PC-9 (cell line): ENCODE measurements around the gene ZNF148. TPM values are rescaled to one million over a fixed set of nuclear protein-coding genes. Genes with fewer than 3 reads are reported as not detected.

Experiments used
- BruUV-seq: library from RNA; stranded (reverse); fragments of 400-500 nt; replicated peaks from 2 replicates; lab custom pipeline; 2021; lab: Mats Ljungman, UMichigan
- CTCF ChIA-PET: fragments of 300-600 bp; sonication (Branson Sonifier 250); formaldehyde crosslinking; loops from one replicate; lab custom pipeline; 2022; ENCODE audit warnings: antibody characterized with exemption; lab: Charles Lee
- POLR2A ChIA-PET: fragments of 300-600 bp; sonication (Branson Sonifier 250); formaldehyde crosslinking; loops from one replicate; lab custom pipeline; 2022; ENCODE audit warnings: antibody characterized with exemption; ENCODE audit not compliant: unreplicated experiment; lab: Charles Lee
- DNase-seq, 2 experiments: peaks; one replicate each; pipeline versions ENCODE4 v3.0.0 to v3.0.0-alpha.2; 2015 to 2022; ENCODE audit warnings: mixed read lengths in 1 of 2
- H2AFZ ChIP-seq: fragments of 200-600 bp; sonication (generic); 2 replicates; pipeline ENCODE4 v1.8.1; 2017; ENCODE audit warnings: antibody characterized with exemption
- H3F3A ChIP-seq: fragments of 200-600 bp; sonication (generic); 2 replicates; pipeline ENCODE4 v1.8.1; 2017; ENCODE audit warnings: antibody characterized with exemption, mild to moderate bottlenecking, low read depth; ENCODE audit not compliant: insufficient read depth
- H3K27ac ChIP-seq: fragments of 200-600 bp; sonication (generic); 2 replicates; pipeline ENCODE4 v1.6.1; 2016; ENCODE audit warnings: mixed run types
- H3K27me3 ChIP-seq: fragments of 200-600 bp; sonication (generic); 2 replicates; pipeline ENCODE4 v1.6.1; 2016; ENCODE audit warnings: low read depth, mixed run types; ENCODE audit not compliant: insufficient read depth
- H3K36me3 ChIP-seq: fragments of 200-600 bp; sonication (generic); 2 replicates; pipeline ENCODE4 v1.6.1; 2016; ENCODE audit warnings: low read depth, mixed run types
- H3K4me1 ChIP-seq: fragments of 200-600 bp; sonication (generic); replicated peaks from 2 replicates; pipeline ENCODE4 v1.6.1; 2016; ENCODE audit warnings: mixed run types; ENCODE audit not compliant: insufficient read depth
- H3K4me2 ChIP-seq: fragments of 200-600 bp; sonication (generic); 2 replicates; pipeline ENCODE4 v1.6.1; 2017; ENCODE audit warnings: mixed run types
- H3K4me3 ChIP-seq: fragments of 200-600 bp; sonication (generic); 2 replicates; pipeline ENCODE4 v1.6.1; 2016; ENCODE audit warnings: mixed run types
- H3K79me2 ChIP-seq: fragments of 200-600 bp; sonication (generic); 2 replicates; pipeline ENCODE4 v1.6.1; 2017; ENCODE audit warnings: low read depth, mixed run types
- H3K9me2 ChIP-seq: fragments of 200-600 bp; sonication (generic); 2 replicates; pipeline ENCODE4 v1.8.1; 2017; ENCODE audit warnings: mild to moderate bottlenecking; ENCODE audit not compliant: insufficient read depth
- H3K9me3 ChIP-seq: fragments of 200-600 bp; sonication (generic); 2 replicates; pipeline ENCODE4 v1.8.1; 2016; ENCODE audit warnings: low read depth; ENCODE audit not compliant: insufficient read depth
- H4K20me1 ChIP-seq: fragments of 200-600 bp; sonication (generic); 2 replicates; pipeline ENCODE4 v1.8.1; 2017; ENCODE audit not compliant: insufficient read depth
- EZH2 ChIP-seq: fragments of 200-600 bp; sonication (generic); IDR thresholded peaks from 2 replicates; pipeline ENCODE4 v1.8.0; 2017; ENCODE audit warnings: antibody characterized with exemption, low read depth
- intact Hi-C: fragments of 100-400 bp; cut with micrococcal nuclease; formaldehyde crosslinking; loops from one replicate; pipeline ENCODE4 v1.10.0; 2022; ENCODE audit not compliant: unreplicated experiment
- total RNA-seq: library from RNA; stranded (reverse); gene quantifications from 2 replicates; pipeline ENCODE4 v1.2.3, GENCODE V29; 2021
- TF ChIP-seq, protein P1 (sequence below): fragments of 200-600 bp; sonication (generic); conservative IDR thresholded peaks from 2 replicates; pipeline ENCODE4 v1.6.1; 2017; ENCODE audit warnings: mixed run types, antibody characterized with exemption, mild to moderate bottlenecking, moderate library complexity

ZNF148 gene
- total RNA-seq, 1 experiment from 2014 or later: 62.6 TPM

GRCh38 chr3:125292015-125292414 lies 83.1 kb downstream of the ZNF148 start:
- Histone ChIP-seq H3K4me3 (no peak overlapping the region), H3K4me1 (no peaks in the 10 kb centered on the region), H3K36me3 (peaks cover 5% of the 10 kb centered on the region; the same call in 1 of the 2 replicates), H3K27me3 (no peaks in the 10 kb centered on the region), H3K9me3 (no peaks in the 10 kb centered on the region), H3K27ac (no peak overlapping the region), H4K20me1 (peaks cover 19% of the 10 kb centered on the region), H3F3A (0 out of 2 replicates have a peak, but pooled peaks cover 3% of the 10 kb centered on the region), H3K4me2 (no peak overlapping the region), H2AFZ (no peak overlapping the region), H3K79me2 (peaks cover 34% of the 10 kb centered on the region), H3K9me2 (no peaks in the 10 kb centered on the region)
- ChIA-PET POLR2A (no interaction called here), CTCF (no interaction called here)
- no peak for DNase-seq
- no TSS peak for BruUV-seq
- intact Hi-C loops: no loop called here
- no peak for TF ChIP-seq EZH2
- TF ChIP-seq, protein P1, sequence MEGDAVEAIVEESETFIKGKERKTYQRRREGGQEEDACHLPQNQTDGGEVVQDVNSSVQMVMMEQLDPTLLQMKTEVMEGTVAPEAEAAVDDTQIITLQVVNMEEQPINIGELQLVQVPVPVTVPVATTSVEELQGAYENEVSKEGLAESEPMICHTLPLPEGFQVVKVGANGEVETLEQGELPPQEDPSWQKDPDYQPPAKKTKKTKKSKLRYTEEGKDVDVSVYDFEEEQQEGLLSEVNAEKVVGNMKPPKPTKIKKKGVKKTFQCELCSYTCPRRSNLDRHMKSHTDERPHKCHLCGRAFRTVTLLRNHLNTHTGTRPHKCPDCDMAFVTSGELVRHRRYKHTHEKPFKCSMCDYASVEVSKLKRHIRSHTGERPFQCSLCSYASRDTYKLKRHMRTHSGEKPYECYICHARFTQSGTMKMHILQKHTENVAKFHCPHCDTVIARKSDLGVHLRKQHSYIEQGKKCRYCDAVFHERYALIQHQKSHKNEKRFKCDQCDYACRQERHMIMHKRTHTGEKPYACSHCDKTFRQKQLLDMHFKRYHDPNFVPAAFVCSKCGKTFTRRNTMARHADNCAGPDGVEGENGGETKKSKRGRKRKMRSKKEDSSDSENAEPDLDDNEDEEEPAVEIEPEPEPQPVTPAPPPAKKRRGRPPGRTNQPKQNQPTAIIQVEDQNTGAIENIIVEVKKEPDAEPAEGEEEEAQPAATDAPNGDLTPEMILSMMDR: no peak

GRCh38 chr3:125289429-125289981 lies 85.6 kb downstream of the ZNF148 start:
- ChIA-PET CTCF (no interaction called here), POLR2A (no interaction called here)
- Histone ChIP-seq H3K36me3 (peaks cover 5% of the 10 kb centered on the region; the same call in 1 of the 2 replicates), H2AFZ (no peak overlapping the region), H3K27me3 (no peaks in the 10 kb centered on the region), H4K20me1 (peaks cover 19% of the 10 kb centered on the region), H3K79me2 (peaks cover 21% of the 10 kb centered on the region), H3K9me3 (no peaks in the 10 kb centered on the region), H3K4me1 (no peaks in the 10 kb centered on the region), H3K4me2 (no peak overlapping the region), H3K27ac (no peak overlapping the region), H3K9me2 (no peaks in the 10 kb centered on the region), H3K4me3 (no peak overlapping the region), H3F3A (0 out of 2 replicates have a peak, but pooled peaks cover 3% of the 10 kb centered on the region)
- TF ChIP-seq EZH2: no peak
- TF ChIP-seq, protein P1: no peak
- intact Hi-C loops: loop anchor here (10.0 kb wide), 1 partner anchor 145 kb away; no protein-coding TSS in a partner anchor
- no peak for DNase-seq
- no TSS peak for BruUV-seq

- no peak for DNase-seq
- no TSS peak for BruUV-seq
- H3K4me2 ChIP-seq: no peak overlapping the region
- no peaks in the 10 kb centered on the region for H3K9me2 ChIP-seq
- ChIA-PET POLR2A (no interaction called here), CTCF (no interaction called here)
- no peak overlapping the region for H3K27ac ChIP-seq
- H3K4me1 ChIP-seq: no peaks in the 10 kb centered on the region
- peaks cover 15% of the 10 kb centered on the region for H4K20me1 ChIP-seq
- H3F3A ChIP-seq: 0 out of 2 replicates have a peak, but pooled peaks cover 3% of the 10 kb centered on the region
- no peaks in the 10 kb centered on the region for H3K9me3 ChIP-seq
- no peak overlapping the region for H2AFZ ChIP-seq
- intact Hi-C loops: loop anchor here (10.0 kb wide), 1 partner anchor 148 kb away; no protein-coding TSS in a partner anchor
- peaks cover 5% of the 10 kb centered on the region; the same call in 1 of the 2 replicates for H3K36me3 ChIP-seq
- H3K79me2 ChIP-seq: 0 out of 2 replicates have a peak, but pooled peaks cover 8% of the 10 kb centered on the region
- TF ChIP-seq EZH2: no peak
- TF ChIP-seq, protein P1: no peak
- H3K4me3 ChIP-seq: no peak overlapping the region
- H3K27me3 ChIP-seq: no peaks in the 10 kb centered on the region
These were observed 87.9 kb downstream of the ZNF148 start for GRCh38 chr3:125287248-125287647.
